Embryonic facial prominence (tissue), 1 donor: ENCODE data around the gene CFAP157.

Source experiments
- DNase-seq: peaks from one replicate; pipeline ENCODE4 v3.0.0-alpha.2; 2016; ENCODE audit errors: extremely low spot score

CFAP157 gene

GRCh38 chr9:127715470-127716337 is 8.9 kb downstream of the CFAP157 start, which contains the start of the genes PTRH1 and TTC16:
PTRH1 (minus strand) TSS chr9:127715663; CDS start chr9:127715639, 24 bp downstream.
TTC16 (plus strand) TSS chr9:127716079; CDS start chr9:127716146, 67 bp downstream.
- DNase-seq: peak; percentile 93

- no peak for DNase-seq
Observed at GRCh38 chr9:127716412-127716811, 9.6 kb downstream of the CFAP157 start.

- DNase-seq: no peak
Observed at GRCh38 chr9:127717766-127718165, 11.0 kb downstream of the CFAP157 start.

- DNase-seq: no peak
Observed at GRCh38 chr9:127720031-127720864, 13.5 kb downstream of the CFAP157 start.

GRCh38 chr9:127720865-127721227 is 14.1 kb downstream of the CFAP157 start:
- no peak for DNase-seq

- no peak for DNase-seq
Observed at GRCh38 chr9:127721391-127721821, 14.6 kb downstream of the CFAP157 start.

- no peak for DNase-seq
Observed at GRCh38 chr9:127722055-127722745, 15.4 kb downstream of the CFAP157 start.

GRCh38 chr9:127723013-127723412 is 16.2 kb downstream of the CFAP157 start:
- DNase-seq: no peak

GRCh38 chr9:127723444-127723843 is 16.7 kb downstream of the CFAP157 start:
- no peak for DNase-seq

- no peak for DNase-seq
Observed at GRCh38 chr9:127724012-127724411, 17.2 kb downstream of the CFAP157 start.

GRCh38 chr9:127726871-127727270 is 20.1 kb downstream of the CFAP157 start:
- DNase-seq: no peak

- DNase-seq: no peak
Observed at GRCh38 chr9:127728808-127729207, 22.0 kb downstream of the CFAP157 start.

- no peak for DNase-seq
Observed at GRCh38 chr9:127729522-127730256, 22.9 kb downstream of the CFAP157 start.

- no peak for DNase-seq
Observed at GRCh38 chr9:127730262-127730661, 23.5 kb downstream of the CFAP157 start.

GRCh38 chr9:127730799-127731410 is 24.1 kb downstream of the CFAP157 start:
- DNase-seq: no peak

GRCh38 chr9:127731938-127732337 is 25.1 kb downstream of the CFAP157 start:
- no peak for DNase-seq

- no peak for DNase-seq
Observed at GRCh38 chr9:127732444-127732843, 25.7 kb downstream of the CFAP157 start.

- no peak for DNase-seq
Observed at GRCh38 chr9:127733614-127734013, 26.8 kb downstream of the CFAP157 start.

- no peak for DNase-seq
Observed at GRCh38 chr9:127734247-127734746, 27.5 kb downstream of the CFAP157 start.

- DNase-seq: peak; percentile 98
Observed at GRCh38 chr9:127734747-127735529, 28.1 kb downstream of the CFAP157 start, which contains the start of gene TOR2A. TOR2A (minus strand) TSS chr9:127735294; CDS start chr9:127735270, 24 bp downstream.
